ENCODE results near the gene SNX8. TPM values are rescaled to one million over a fixed set of nuclear protein-coding genes. Genes with fewer than 3 reads are reported as not detected.

The SNX8 gene
- total RNA-seq, 1 experiment from 2014 or later, result 86.6 TPM

GRCh38 chr7:2274666-2275065 lies 39.6 kb downstream of the SNX8 start:
- H3K36me3 Mint-ChIP-seq (ENCODE audit: insufficient read depth, unreplicated experiment), result peaks cover 22% of the 10 kb centered on the region
- H3K9me3 ChIP-seq, result no peaks in the 10 kb centered on the region
- peaks cover 7% of the 10 kb centered on the region for H3K36me3 ChIP-seq (ENCODE audit: control insufficient read depth, insufficient read depth, low read length)
- intact Hi-C loops (cut with micrococcal nuclease; ENCODE audit: unreplicated experiment), result no loop called here
- POLR2A ChIA-PET, result no interaction called here
- H3K4me3 Mint-ChIP-seq (ENCODE audit: unreplicated experiment), result no peak overlapping the region
- no peaks in the 10 kb centered on the region for H3K9me3 Mint-ChIP-seq (ENCODE audit: unreplicated experiment)
- no peak for TF ChIP-seq CTCF (IDR thresholded peaks at IDR 0.05; ENCODE audit: insufficient read depth in 1 of 2, low read depth in 1 of 2, low read length in 1 of 2, severe bottlenecking in 1 of 2, unreplicated experiment in 1 of 2)
- H3K27me3 Mint-ChIP-seq (ENCODE audit: insufficient read depth, unreplicated experiment), result no peaks in the 10 kb centered on the region
- no peak overlapping the region for H3K4me3 ChIP-seq (ENCODE audit: low read depth, low read length)
- CTCF ChIA-PET, result no interaction called here
- BruUV-seq (replicated peaks), result no TSS peak
- H3K4me1 Mint-ChIP-seq (ENCODE audit: low read depth, unreplicated experiment), result peaks cover 7% of the 10 kb centered on the region
- DNase-seq, result no peak
- no peaks in the 10 kb centered on the region for H3K27me3 ChIP-seq (replicated peaks; ENCODE audit: control insufficient read depth, insufficient read depth, low read length)
- no peak overlapping the region for H3K27ac Mint-ChIP-seq (ENCODE audit: unreplicated experiment)
- peaks cover 8% of the 10 kb centered on the region for H3K4me1 ChIP-seq

- Mint-ChIP-seq H3K9me3 (ENCODE audit: unreplicated experiment) (no peaks in the 10 kb centered on the region), H3K4me3 (ENCODE audit: unreplicated experiment) (no peak overlapping the region), H3K27ac (ENCODE audit: unreplicated experiment) (no peak overlapping the region), H3K36me3 (ENCODE audit: insufficient read depth, unreplicated experiment) (peaks cover 28% of the 10 kb centered on the region), H3K27me3 (ENCODE audit: insufficient read depth, unreplicated experiment) (no peaks in the 10 kb centered on the region), H3K4me1 (ENCODE audit: low read depth, unreplicated experiment) (peaks cover 5% of the 10 kb centered on the region)
- DNase-seq, result no peak
- no peak for TF ChIP-seq CTCF (IDR thresholded peaks at IDR 0.05; ENCODE audit: insufficient read depth in 1 of 2, low read depth in 1 of 2, low read length in 1 of 2, severe bottlenecking in 1 of 2, unreplicated experiment in 1 of 2)
- no peak overlapping the region for H3K4me3 ChIP-seq (ENCODE audit: low read depth, low read length)
- intact Hi-C loops (cut with micrococcal nuclease; ENCODE audit: unreplicated experiment), result no loop called here
- CTCF ChIA-PET, result interaction anchor here (0.6 kb wide), 1 partner anchor 67 kb away, joined by 6 read pairs; no protein-coding TSS in a partner anchor
- peaks cover 7% of the 10 kb centered on the region for H3K36me3 ChIP-seq (ENCODE audit: control insufficient read depth, insufficient read depth, low read length)
- no peaks in the 10 kb centered on the region for H3K27me3 ChIP-seq (replicated peaks; ENCODE audit: control insufficient read depth, insufficient read depth, low read length)
- POLR2A ChIA-PET, result no interaction called here
- BruUV-seq (replicated peaks), result no TSS peak
- no peaks in the 10 kb centered on the region for H3K9me3 ChIP-seq
- H3K4me1 ChIP-seq, result peaks cover 6% of the 10 kb centered on the region
These were observed 40.4 kb downstream of the SNX8 start for GRCh38 chr7:2273866-2274265.

DNA sequence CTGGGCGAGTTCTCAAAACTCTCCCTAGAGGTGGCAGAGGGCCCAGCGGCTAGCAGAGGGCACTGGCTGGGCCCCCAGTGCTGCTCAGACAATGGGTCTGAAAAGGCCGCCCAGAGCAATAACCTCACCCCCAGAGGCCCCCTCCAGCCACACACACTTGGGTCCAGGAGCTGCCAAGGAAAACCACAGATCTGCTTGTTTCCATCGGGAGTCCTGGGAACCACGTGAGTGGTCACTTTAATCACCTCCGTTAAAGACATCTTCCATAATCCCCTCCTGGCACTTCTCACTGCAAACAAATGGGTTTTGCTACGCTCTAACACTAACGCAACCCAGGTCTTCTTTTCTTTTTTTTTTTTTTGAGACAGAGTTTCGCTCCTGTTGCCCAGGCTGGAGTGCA lies 42.2 kb downstream of the SNX8 start:
- Mint-ChIP-seq H3K4me1 (ENCODE audit: low read depth, unreplicated experiment) (peaks cover 5% of the 10 kb centered on the region), H3K36me3 (ENCODE audit: insufficient read depth, unreplicated experiment) (peaks cover 27% of the 10 kb centered on the region), H3K27me3 (ENCODE audit: insufficient read depth, unreplicated experiment) (no peaks in the 10 kb centered on the region), H3K4me3 (ENCODE audit: unreplicated experiment) (no peak overlapping the region), H3K27ac (ENCODE audit: unreplicated experiment) (no peak overlapping the region), H3K9me3 (ENCODE audit: unreplicated experiment) (no peaks in the 10 kb centered on the region)
- Histone ChIP-seq H3K27me3 (replicated peaks; ENCODE audit: control insufficient read depth, insufficient read depth, low read length) (no peaks in the 10 kb centered on the region), H3K4me1 (peaks cover 6% of the 10 kb centered on the region), H3K4me3 (ENCODE audit: low read depth, low read length) (no peak overlapping the region), H3K9me3 (no peaks in the 10 kb centered on the region), H3K36me3 (ENCODE audit: control insufficient read depth, insufficient read depth, low read length) (peaks cover 5% of the 10 kb centered on the region)
- ChIA-PET POLR2A (no interaction called here), CTCF (no interaction called here)
- no peak for TF ChIP-seq CTCF (IDR thresholded peaks at IDR 0.05; ENCODE audit: insufficient read depth in 1 of 2, low read depth in 1 of 2, low read length in 1 of 2, severe bottlenecking in 1 of 2, unreplicated experiment in 1 of 2)
- intact Hi-C loops (cut with micrococcal nuclease; ENCODE audit: unreplicated experiment), result no loop called here
- DNase-seq, result no peak
- BruUV-seq (replicated peaks), result no TSS peak
